EH (cell line): ENCODE data around the gene PDE6A.
"Not testable (repeated sequence)": the region's sequence is repeated elsewhere in the genome, so short reads cannot be mapped to it uniquely, and the experiment has no call there.

ENCODE experiments used
- DNase-seq: peaks from one replicate; pipeline ENCODE4 v3.0.0-alpha.2; 2015; ENCODE audit warnings: low read depth

PDE6A gene

DNA sequence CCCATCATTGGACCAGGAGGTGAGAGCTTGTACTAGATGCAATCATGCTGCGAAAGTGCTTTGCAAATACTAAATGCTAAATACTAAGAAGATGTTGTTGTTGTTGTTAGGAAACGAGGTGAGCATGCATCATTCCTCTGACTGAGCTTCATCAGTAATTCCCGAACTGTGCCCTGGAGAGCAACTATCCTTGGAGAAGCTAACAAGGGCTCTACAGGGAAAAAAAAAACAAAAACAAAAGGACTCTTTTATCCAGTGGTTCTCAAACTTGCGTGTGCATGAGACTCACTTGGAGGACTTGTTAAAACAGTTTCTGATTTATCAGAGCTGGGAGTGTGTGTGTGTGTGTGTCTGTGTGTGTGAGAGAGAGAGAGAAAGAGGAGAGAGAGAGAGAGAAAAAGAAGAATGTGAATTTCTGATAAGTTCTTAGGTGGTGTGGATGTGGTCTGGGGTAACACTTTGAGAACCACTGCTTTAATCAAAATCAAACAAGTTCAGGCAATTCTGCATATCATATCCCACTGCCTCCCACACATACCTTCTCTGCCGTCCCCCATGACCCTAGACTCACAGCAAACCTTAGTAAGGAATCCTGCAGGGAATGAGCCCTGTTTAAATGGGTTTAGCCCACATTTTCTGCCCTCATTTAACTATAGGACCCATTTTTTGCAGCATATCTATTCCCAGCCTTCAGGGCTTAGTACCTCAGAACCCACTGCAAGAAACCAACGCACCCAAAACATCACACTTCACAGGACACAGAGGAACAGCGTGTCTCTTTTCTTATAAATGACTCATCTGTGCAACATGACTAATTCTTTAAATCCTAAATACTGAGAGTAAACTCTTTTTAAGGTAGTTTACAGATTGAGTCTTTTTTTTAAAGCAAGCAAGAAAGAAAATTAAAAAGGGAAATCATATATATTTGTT is 48.9 kb downstream of the PDE6A start:
- peak; percentile 28 for DNase-seq

DNA sequence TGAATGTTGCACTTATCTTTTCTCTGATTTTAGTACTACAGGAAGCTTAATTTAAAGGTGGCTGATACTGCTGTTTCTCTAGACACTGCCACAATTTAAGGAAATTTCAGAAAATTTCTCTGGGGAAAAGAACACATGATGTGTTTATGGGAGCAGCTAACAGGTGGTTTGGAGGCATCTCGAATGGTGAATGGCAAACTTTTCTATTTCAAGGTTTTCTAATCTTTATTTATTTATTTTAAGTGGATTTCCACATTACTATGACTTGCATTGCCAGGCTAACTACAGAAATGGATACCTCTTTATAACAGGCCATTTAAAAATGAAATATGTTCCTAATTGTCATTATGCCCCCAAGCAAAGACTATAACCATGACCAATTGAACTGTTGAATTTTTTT is 50.4 kb downstream of the PDE6A start:
- no peak for DNase-seq

DNA sequence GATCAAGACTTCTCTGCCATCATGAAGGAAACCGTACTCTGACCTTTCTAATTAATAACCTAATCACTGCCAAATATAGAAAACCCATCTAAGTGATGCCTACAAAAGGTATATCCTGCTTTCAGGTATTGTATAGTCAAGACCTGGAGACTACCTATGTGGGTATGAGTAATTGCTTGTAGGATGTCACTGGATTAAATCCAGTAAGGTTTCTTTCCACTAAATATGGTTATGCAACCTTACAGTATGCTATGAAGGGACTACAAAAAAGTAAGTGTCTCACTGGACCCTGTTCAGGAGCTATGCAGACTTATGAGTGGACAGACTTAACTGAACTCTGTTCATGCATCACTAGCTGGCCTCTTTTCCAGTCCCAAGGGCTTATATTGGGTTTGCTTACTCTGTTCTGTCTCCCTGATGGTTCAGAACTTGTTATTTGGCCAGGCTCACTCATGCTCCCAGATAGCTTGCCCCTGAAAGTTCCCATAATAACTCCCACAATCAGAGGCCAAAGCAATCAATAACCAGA is 51.1 kb downstream of the PDE6A start:
- no peak for DNase-seq

DNA sequence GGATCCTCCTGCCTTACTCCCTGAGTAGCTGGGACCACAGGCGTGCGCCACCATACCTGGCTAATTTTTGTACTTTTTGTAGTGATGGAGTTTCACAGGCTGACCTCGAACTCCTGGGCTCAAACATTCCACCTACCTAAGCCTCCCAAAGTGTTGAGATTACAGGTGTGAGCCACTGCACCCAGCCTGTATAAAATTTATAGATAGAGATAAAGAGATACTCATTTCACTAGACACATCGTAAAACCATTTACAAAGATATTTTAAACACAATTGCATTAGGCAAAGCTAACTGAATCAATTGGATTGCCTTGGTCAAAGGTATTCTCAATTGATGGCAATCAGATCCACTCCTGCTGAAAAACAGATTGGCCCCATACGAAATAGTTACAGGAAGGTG is 52.0 kb downstream of the PDE6A start:
- no peak for DNase-seq

DNA sequence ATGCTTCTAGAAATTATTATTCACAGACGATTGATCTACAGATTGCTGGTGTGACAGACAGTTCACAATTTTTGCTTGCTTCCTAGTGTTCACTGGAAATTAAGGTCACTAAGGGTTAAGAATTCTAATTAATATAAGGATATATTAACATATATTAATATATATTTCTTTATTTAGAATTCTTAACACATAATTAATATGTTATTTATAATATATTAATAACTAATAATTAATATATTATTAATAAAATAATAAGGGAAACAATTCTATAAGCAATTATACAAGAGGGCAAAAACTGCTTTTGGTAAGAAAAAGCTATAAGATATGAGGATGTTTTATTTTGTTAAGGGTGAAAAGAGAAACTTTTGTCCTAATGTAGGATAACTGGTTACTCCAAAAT is 56.3 kb downstream of the PDE6A start:
- no peak for DNase-seq

DNA sequence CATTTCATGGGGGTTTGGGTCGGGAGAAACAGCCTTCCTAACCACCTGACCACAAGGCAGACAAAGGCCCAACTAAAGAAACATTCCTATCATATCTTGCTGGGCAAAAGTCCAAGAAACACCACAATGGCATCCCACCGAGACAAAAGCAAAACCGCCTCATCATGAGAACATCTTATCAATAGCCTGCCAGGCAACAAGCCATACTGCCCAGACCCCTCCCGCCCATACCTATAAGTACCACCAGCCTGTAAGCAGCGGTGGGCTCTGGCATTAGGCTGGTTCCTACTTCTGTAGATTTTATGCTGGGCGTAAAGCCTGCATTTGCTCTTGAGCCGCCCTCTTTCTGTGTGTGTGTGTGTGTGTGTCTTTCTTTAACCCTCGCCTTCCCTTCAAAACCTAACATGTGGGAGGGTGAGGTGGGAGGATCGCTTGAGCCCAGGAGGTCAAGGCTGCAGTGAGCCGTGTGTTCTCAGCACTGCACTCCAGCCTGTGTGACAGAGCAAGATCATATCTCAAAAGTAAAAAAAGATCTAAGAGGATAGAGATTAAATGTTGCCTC is 56.9 kb downstream of the PDE6A start:
- peak; percentile 86 for DNase-seq

DNA sequence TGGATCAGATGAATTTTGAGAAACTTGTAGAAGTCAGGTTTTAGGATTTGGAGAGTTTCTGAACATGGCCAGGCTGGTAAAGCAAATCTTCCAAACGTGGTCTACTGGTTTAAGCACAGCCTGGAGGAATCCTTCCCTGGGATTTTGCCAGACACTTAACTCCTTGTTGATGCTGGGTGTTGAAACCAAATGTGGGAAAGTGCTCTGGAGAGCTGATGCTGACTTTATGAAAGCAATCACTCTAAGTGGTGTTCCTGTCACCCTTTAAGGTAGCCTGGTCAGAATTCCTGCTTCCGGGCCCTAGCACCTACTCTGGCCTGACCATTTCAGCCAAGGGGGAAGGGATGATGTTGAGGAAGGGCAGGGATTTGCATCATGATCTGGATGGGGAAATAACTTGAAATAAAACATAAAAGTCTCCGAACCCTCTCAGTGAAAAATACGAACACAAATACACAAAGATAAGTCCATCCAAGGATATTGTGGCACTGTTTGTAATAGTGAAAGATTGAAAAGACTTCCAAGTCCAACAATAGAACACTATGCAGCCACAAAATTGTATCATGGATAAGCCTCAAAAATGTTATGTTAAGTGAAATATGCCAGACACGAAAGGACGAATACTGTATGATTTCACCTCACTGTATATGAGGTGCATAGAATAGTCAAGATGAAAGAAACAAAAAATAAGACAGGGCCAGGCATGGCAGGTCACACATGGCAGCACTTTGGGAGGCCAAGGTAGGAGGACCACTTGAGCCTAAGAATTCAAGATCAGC is 57.7 kb downstream of the PDE6A start:
- DNase-seq = peak; percentile 74

DNA sequence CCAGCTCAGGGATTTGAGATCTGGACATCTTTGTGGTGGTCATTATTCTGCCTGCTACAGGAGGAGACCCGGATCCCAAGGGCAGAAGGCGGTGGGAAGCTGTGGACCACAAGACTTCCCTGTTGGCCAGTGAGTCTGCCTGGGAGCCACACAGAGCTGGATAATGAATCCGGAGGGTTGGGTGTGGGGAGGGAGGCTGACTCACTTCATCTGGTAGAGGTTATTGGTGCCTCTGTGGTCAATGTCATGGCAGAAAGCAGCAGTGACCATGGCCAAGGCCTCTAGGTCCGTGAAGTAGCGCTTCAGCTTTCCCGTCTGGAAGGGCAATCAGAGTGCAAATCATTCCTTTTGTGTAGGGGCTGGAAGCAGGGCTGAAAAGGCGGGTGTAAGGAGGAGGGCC is 58.5 kb downstream of the PDE6A start:
- peak; percentile 54 for DNase-seq

DNA sequence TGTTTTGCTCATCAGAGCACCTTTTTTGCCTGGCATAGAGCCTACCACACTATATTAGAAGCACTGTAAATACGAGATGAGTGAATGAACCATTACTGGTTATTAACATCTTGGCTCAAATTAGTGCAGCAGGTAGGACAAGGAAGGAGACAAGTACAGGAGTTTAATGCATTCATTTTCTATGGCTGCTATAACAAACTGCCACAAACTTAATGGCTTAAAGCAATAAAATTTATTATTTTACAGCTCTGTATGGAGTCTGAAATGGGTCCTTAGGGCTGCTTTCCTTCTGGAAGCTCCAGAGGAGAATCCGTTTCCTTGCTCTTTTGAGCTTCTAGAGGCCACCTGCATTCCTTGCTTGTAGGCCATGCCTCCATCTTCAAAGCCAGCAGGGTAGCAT is 59.1 kb downstream of the PDE6A start:
- no peak for DNase-seq

DNA sequence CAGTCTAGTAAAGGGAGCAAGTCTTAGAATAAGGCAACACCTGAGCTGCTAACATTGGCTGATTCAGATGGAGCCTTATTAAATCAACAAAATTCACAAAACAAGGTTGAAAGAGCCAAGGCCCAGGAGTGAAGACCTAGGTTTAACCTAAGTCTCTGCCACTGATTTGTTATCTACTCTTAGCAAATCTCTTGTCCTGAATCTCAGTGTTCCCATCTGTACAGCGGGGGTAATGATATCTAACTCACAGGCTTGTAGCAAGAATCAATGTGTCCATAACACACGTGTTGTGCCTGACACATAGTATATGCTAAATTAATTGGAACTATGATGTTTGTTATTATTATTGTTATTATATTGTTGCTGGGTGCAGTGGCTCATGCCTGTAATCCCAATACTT is 61.0 kb downstream of the PDE6A start:
- DNase-seq = no peak

DNA sequence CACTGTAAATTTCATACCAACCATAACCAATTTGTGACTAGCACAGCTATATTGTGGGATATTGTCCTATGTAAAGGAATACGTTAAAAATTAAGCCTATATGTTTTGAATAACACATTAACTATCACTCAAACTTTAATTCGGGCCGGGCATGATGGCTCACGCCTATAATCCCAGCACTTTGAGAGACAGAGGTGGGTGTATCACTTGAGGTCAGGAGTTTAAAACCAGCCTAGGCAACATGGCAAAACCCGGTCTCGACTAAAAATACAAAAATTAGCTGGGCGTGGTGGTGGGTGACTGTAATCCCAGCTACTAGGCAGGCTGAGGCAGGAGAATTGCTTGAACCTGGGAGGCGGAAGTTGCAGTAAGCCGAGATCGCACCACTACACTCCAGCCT is 62.0 kb downstream of the PDE6A start:
- DNase-seq = not testable (repeated sequence)

DNA sequence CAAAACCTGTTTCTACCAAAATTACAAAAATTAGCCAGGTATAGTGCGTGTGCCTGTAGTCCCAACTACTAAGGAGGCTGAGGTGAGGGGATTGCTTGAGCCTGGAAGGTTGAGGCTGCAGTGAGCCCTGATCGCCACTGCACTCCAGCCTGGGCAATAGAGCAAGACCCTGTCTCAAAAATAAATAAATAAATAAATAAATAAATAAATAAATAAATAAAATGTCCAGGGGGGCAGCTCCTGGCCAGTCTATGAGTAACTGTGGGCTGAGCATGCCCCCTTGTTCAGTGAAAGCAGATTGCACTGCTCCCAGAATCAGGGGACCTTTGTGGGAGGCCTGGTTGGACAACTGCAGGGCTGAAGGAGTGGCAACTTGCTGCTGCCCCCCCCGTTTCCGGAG is 62.7 kb downstream of the PDE6A start:
- no peak for DNase-seq

DNA sequence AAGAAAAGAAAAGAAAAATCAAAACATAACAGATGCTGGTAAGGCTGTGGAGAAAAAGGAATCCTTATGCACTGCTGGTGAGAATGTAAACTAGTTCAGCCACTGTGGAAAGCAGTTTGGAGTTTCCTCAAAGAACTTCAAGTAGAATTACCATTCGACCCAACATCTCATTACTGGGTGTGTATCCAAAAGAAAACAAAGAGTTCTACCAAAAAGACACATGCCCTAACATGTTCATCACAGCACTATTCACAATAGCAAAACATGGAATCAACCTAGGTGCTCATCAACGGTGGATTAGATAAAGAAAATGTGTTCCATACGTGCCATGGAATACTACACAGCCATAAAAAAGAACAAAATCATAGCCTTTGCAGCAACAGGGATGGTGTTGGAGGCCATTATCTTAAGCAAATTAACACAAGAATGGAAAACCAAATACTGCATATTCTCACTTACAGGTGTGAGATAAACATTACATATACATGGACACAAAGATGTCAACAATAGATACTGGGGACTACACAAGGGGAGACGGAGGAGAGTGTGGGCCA is 63.4 kb downstream of the PDE6A start:
- no peak for DNase-seq

DNA sequence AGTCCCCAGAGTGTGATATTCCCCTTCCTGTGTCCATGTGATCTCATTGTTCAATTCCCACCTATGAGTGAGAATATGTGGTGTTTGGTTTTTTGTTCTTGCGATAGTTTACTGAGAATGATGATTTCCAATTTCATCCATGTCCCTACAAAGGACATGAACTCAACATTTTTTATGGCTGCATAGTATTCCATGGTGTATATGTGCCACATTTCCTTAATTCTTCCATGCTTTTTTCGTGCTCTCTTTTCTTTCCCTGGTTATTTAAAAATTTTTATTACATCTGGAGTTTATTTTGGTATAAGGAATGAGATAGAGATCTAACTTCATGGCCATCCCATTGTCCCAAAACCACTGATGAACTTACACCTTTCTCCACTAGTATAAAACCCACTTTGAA is 65.0 kb downstream of the PDE6A start:
- not testable (repeated sequence) for DNase-seq

DNA sequence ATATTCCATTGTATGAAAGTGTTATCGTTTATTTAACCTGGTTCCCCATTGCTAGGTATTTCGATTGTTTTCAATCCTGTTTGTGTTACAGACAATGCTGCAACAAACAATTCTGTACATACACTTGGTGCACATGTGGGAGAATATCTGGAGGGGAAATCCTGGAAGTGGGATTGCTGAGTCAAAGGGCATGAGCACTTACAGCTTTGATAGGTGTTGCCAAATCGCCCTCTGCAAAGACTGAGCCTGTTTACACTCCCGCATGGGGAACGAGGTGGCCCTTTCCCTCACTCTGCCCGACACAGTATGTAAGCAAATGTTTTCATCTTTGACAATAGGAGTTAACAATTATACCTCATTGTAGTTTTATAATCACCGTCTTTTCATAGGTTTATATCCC is 66.2 kb downstream of the PDE6A start:
- no peak for DNase-seq

DNA sequence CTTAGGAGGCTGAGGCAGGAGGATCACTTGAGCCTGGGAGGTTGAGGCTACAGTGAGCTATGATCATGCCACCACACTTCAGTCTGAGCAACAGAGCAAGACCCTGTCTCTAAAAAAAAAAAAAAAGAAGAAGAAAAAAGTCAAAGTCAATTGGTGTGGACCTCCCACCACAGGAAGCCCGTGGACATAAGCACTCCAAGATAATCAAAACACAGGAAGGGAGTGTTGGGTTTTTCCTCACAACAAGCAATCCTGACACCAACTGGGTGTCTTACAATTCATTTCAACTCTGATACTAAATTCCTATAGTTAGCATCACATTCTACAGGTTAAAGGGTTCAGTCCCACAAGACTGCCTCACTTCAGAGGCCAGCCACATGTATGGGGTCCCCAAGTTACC is 70.7 kb downstream of the PDE6A start:
- no peak for DNase-seq

DNA sequence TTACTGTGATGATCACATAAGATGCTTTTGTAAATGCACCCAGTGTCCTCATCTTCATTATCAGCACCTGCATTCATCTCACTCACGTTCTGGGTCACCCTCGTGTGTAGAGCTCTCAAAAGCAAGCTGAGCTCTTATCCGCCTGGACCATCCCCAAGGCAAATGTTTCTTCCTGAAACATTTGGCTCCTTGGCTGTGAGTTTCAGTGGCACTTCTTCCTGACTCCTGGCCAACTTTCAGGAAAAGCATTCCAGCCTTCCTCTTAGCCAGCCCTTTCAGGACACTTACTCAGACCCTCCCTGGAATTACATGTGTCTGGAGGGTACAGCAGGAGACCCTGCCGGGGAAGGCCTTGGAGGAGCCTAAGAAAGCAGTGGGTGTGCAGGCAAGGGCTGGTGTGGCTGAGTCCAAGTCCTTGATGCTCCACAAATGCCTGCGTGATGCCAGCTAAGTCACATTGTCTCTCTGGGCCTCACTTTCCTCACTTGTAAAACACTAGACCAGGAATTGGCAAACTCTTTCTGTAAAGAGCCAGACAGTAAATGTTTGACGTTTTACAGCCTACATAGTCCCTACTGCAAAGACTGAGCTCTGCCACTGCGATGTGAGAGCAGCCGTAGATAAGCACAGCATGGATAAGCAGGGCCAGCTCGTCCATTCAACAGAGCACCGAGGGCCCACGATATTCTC is 72.1 kb downstream of the PDE6A start:
- no peak for DNase-seq

DNA sequence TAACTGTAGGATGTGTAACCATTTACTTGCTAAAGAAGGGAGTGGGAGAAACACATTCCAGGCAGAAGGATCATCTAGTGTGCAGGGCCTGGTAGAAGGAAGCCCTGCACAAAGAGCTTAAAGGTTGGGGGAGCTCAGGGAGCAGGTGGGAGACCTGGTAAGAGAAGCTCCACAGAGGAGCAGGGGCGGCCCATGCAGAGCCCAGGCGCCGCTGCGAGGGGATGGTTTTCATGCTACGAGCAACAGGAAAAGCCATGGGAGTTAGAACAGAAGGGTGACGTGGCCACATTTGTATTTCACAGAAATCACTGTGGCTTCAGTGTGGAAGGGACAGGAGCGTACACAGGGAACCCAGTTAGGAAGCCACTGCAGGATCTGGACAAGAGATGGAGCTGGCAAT is 73.1 kb downstream of the PDE6A start:
- no peak for DNase-seq

DNA sequence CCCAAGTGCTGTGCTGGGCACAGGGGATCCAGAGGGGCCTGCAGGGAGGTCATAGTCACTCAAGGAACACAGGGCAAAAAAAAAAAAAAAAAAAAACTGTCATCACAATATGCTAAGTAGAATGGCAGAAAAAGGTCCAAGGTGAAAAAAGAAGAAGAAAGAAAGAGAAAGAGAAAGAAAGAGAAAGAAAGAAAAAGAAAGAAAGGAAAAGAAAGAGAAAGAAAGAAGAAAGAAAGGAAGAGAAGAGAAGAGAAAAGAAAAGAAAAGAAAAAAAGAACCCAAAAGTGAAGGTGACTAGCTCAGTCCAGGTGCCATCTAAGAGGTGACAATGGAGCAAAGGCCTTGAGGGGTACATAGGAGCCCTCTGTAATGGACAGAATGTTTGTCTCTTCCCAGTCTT is 73.9 kb downstream of the PDE6A start:
- no peak for DNase-seq

DNA sequence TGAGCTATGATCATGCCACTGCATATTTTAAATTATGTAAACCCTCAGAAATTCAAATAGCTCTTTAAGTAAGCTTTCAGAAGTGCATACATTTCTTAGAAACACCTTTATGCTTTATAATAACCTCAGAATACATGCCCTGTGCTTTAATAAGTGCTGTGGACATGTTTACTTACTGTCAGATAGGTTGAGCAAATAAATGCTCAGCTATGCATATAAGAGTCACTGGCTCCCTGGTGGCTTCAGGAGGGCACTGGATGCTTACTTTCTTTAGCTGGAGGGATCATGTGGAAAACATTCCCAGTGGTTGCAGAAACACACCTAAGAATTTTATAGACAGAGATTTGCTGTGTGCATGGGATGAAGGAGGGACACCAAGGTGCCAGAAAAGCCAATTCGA is 74.4 kb downstream of the PDE6A start:
- DNase-seq = no peak

DNA sequence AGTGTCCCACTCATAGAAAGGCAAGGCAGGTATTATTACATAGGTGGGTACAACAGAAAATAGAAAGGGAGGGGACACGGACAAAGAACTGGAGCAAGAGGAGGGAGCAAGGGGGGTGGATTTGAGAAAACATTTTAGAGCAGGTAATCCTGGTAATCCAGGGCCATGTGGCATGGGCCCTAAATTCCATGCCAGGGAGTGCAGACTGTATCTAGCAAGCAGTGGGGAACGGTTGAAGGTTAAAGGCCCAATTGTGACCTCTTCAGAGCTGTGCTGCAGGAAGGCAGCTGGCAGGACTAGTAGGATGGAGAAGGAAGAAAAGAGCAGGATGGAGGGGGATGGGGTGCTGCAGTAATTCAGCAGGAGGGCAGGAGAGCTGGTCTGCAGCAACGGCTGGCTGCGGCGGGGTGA is 75.2 kb downstream of the PDE6A start:
- DNase-seq = no peak

DNA sequence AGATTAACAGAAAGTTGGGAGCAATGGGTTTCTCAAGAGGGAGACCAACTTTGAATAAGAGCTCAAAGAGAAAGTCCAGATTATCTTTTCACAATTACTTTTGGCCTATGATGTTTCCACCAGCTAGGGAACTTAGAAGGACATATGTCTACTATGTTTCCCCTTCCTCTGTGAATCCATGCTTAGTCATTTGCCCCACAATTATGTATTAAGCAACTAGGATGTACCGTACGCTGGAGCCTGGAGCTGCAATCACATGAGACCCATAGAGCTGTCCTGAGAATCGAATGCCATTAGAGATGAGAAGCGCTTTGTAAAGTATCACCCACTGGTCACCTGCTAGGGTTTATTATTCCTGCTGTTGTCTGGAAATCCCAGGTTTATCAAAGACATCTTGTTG is 78.8 kb downstream of the PDE6A start:
- no peak for DNase-seq
